Suprapubic skin (tissue), 4 donors: ENCODE measurements around the gene USP6NL. TPM values are rescaled to one million over a fixed set of nuclear protein-coding genes. Genes with fewer than 3 reads are reported as not detected.

ENCODE experiments used
- DNase-seq, 2 donors: peaks; one replicate each; pipeline ENCODE4 v3.0.0-alpha.2; 2019; ENCODE audit warnings: low spot score in 2 of 2
- H3K27ac ChIP-seq: fragments of 200-600 bp; sonication (generic); one replicate; pipeline ENCODE4 v1.5.1; 2019
- H3K27me3 ChIP-seq: fragments of 200-600 bp; sonication (generic); one replicate; pipeline ENCODE4 v1.5.1; 2019
- H3K36me3 ChIP-seq: fragments of 200-600 bp; sonication (generic); one replicate; pipeline ENCODE4 v1.5.1; 2019
- H3K4me1 ChIP-seq: fragments of 200-600 bp; sonication (generic); one replicate; pipeline ENCODE4 v1.5.1; 2019
- H3K4me3 ChIP-seq: fragments of 200-600 bp; sonication (generic); one replicate; pipeline ENCODE4 v1.5.1; 2019; ENCODE audit warnings: mild to moderate bottlenecking
- H3K9me3 ChIP-seq: fragments of 200-600 bp; sonication (generic); one replicate; pipeline ENCODE4 v1.5.1; 2019
- EP300 ChIP-seq: sonication (generic); formaldehyde crosslinking; IDR thresholded peaks from one replicate; pipeline ENCODE4 v1.6.1; 2017; ENCODE audit warnings: antibody characterized with exemption
- POLR2A ChIP-seq, 2 donors: fragments of 450-650 bp; IDR thresholded peaks; one replicate each; pipeline ENCODE4 v1.6.1; 2017; ENCODE audit warnings: antibody characterized with exemption in 2 of 2, mild to moderate bottlenecking in 2 of 2, moderate library complexity in 2 of 2
- POLR2AphosphoS5 ChIP-seq, 3 donors: sonication (generic); formaldehyde crosslinking; IDR thresholded peaks; one replicate each; pipeline ENCODE4 v1.6.1; 2017; ENCODE audit warnings: antibody characterized with exemption in 3 of 3
- WGBS: methylation state at CpG from one replicate; pipeline ENCODE4 v1.1.5; 2018; 5-methylcytosine and 5-hydroxymethylcytosine counted together
- total RNA-seq, 4 donors: library from RNA; depleted of rRNA; stranded (reverse); fragments of >200 nt; gene quantifications; one replicate each; pipeline ENCODE4 v1.1.0, GENCODE V29; 2016
- TF ChIP-seq, protein P1 (sequence below), 2 donors: fragments of 200-600 bp in 1 of 2; fragments of 450-650 bp in 1 of 2; sonication (generic) in 1 of 2; IDR thresholded peaks; one replicate each; pipeline ENCODE4 v1.5.1; 2016 to 2019; ENCODE audit warnings: antibody characterized with exemption in 2 of 2, mild to moderate bottlenecking in 1 of 2, moderate library complexity in 1 of 2

USP6NL gene
- 10 to 100 TPM; 23.2 to 33.8 (median 27.7) TPM for total RNA-seq

DNA sequence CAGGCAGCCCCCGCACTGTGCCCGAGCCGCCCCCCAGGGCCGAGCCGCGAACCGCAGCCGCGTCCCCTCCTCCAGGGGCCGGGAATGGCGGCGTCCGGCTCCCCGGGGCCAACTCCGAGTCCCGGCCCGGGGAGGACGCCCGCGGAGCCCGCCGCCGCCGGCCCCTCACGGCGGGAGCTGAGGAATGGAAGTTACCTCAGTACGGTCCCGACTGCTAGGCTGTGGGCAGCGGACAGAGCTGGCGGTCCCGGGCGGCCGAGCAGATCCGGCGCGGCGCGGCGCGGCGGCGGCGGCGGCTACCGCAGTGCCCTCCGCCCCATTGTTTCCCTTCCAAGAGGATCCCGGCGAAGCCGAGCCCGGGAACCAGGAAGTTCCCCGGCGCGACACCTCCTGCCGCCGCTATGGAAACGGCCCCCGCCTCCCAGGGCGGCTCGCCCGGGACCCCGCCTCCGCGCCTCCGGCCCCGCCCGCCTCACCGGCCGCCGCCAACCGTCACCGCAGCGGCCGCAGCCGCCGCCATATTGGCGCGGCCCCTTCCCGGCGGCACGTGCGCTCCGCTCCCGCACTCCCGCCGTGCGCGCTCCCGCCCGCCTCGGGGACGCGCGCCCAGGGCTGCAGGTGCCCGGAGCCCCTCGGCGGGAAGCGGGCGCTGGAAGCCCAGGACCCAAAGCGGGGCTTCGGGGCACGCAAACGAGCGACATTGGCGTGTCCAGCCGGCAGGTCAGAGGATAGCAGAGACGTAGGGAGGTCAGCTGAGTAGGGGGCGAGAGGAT is at the start of gene USP6NL:
Gene USP6NL (minus strand): TSS at position 403 of the 773 bp plus-strand sequence. CDS start 14,016 bp downstream, outside the sequence.
- TF ChIP-seq EP300 (no peak), POLR2A (IDR thresholded peaks at IDR 0.05) (peak in 1 of 2 donors; percentile 61), POLR2AphosphoS5 (IDR thresholded peaks at IDR 0.05) (no peak)
- Histone ChIP-seq H3K4me1 (peaks cover 29% of the 10 kb centered on the region), H3K27me3 (no peaks in the 10 kb centered on the region), H3K27ac (peak within 1 kb of the TSS; percentile 98), H3K9me3 (no peaks in the 10 kb centered on the region), H3K4me3 (peak within 1 kb of the TSS; percentile 99), H3K36me3 (no peaks in the 10 kb centered on the region)
- 2% methylated on average over 20 of the region's 107 CpGs for WGBS
- peak; percentile 88 to 91 for DNase-seq

DNA sequence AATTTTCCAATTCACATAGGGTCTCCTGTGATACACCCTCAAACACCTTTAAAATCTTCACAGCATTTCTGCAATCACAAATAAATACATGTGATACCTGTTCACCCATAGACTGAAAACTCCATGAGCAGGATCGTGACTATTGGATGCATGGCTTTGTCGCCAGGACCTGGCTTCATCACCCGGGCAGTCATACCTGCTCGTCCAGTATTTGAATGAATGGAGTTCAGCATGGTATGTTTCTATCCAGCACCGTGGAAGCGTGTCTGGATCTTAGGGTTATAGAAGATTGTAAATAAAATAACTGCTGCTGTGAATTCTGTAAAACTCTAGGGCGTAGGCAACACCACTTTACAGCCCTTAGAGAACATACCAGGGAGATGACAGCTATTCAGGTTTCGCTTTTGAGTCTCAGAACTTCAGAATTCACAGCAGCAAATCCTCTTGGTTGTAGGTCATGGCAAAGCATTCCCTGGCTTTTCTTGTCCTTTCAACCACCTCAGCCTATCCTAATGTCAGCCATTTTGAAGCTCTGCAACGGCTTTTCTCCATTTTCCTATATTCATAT is 47.4 kb upstream of the USP6NL start:
- Histone ChIP-seq H3K4me3 (no peak overlapping the region), H3K27ac (no peak overlapping the region), H3K27me3 (no peaks in the 10 kb centered on the region), H3K4me1 (peaks cover 11% of the 10 kb centered on the region), H3K9me3 (no peaks in the 10 kb centered on the region), H3K36me3 (no peaks in the 10 kb centered on the region)
- TF ChIP-seq POLR2AphosphoS5 (IDR thresholded peaks at IDR 0.05) (no peak), POLR2A (IDR thresholded peaks at IDR 0.05) (no peak), EP300 (no peak)
- TF ChIP-seq, protein P1, sequence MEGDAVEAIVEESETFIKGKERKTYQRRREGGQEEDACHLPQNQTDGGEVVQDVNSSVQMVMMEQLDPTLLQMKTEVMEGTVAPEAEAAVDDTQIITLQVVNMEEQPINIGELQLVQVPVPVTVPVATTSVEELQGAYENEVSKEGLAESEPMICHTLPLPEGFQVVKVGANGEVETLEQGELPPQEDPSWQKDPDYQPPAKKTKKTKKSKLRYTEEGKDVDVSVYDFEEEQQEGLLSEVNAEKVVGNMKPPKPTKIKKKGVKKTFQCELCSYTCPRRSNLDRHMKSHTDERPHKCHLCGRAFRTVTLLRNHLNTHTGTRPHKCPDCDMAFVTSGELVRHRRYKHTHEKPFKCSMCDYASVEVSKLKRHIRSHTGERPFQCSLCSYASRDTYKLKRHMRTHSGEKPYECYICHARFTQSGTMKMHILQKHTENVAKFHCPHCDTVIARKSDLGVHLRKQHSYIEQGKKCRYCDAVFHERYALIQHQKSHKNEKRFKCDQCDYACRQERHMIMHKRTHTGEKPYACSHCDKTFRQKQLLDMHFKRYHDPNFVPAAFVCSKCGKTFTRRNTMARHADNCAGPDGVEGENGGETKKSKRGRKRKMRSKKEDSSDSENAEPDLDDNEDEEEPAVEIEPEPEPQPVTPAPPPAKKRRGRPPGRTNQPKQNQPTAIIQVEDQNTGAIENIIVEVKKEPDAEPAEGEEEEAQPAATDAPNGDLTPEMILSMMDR (IDR thresholded peaks at IDR 0.05), result no peak
- WGBS, result 66% methylated on average over 9 of the region's 9 CpGs
- DNase-seq, result no peak

DNA sequence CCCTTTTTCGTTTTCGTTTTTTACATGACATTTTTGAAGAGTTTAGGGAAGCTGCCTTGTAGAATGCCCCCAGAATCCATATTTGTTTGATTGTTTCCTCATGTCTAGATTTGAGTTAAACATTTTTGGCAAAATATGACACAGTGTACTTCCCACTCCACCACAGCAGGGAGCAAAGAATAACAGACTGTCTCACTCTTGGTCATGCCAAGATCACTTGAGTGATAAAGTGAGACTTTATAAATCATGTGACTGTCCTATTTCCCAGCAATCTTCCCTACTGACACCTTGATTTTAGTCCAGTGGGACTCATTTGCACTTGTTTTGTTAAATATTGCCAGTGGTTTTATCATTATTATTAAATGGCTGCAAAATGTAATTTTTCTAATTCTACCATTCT is 44.4 kb upstream of the USP6NL start:
- Histone ChIP-seq H3K36me3 (no peaks in the 10 kb centered on the region), H3K4me3 (no peak overlapping the region), H3K9me3 (no peaks in the 10 kb centered on the region), H3K4me1 (peaks cover 6% of the 10 kb centered on the region), H3K27me3 (no peaks in the 10 kb centered on the region), H3K27ac (no peak overlapping the region)
- WGBS, result 53% methylated on average over 2 of the region's 2 CpGs
- no peak for TF ChIP-seq POLR2A (IDR thresholded peaks at IDR 0.05)
- TF ChIP-seq EP300, result no peak
- TF ChIP-seq, protein P1 (IDR thresholded peaks at IDR 0.05), result no peak
- TF ChIP-seq POLR2AphosphoS5 (IDR thresholded peaks at IDR 0.05), result no peak
- DNase-seq, result no peak

DNA sequence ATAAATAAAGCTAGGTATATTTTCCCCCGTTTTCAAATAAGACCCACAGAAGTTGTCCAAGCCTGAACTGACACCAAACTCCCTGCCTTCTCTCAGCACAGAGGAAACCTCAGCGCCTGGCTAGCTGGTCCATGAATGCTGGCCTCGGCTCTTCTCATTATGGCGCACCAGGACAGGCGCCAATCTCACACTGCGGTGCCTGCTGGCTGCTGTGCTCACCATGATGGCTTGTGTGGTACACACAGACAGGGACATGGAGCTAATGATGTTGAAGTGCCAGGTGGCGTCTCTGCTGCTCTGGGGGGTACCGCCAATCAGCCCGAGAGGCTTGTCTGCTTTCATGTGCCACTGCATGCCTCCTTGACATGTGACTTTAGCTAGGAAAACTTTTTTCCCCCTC is 43.2 kb upstream of the USP6NL start:
- Histone ChIP-seq H3K4me1 (peaks cover 6% of the 10 kb centered on the region), H3K27me3 (no peaks in the 10 kb centered on the region), H3K27ac (no peak overlapping the region), H3K36me3 (no peaks in the 10 kb centered on the region), H3K9me3 (no peaks in the 10 kb centered on the region), H3K4me3 (no peak overlapping the region)
- TF ChIP-seq, protein P1 (IDR thresholded peaks at IDR 0.05), result no peak
- TF ChIP-seq POLR2A (IDR thresholded peaks at IDR 0.05) (no peak), POLR2AphosphoS5 (IDR thresholded peaks at IDR 0.05) (no peak), EP300 (no peak)
- WGBS, result 87% methylated on average over 9 of the region's 9 CpGs
- DNase-seq, result no peak

DNA sequence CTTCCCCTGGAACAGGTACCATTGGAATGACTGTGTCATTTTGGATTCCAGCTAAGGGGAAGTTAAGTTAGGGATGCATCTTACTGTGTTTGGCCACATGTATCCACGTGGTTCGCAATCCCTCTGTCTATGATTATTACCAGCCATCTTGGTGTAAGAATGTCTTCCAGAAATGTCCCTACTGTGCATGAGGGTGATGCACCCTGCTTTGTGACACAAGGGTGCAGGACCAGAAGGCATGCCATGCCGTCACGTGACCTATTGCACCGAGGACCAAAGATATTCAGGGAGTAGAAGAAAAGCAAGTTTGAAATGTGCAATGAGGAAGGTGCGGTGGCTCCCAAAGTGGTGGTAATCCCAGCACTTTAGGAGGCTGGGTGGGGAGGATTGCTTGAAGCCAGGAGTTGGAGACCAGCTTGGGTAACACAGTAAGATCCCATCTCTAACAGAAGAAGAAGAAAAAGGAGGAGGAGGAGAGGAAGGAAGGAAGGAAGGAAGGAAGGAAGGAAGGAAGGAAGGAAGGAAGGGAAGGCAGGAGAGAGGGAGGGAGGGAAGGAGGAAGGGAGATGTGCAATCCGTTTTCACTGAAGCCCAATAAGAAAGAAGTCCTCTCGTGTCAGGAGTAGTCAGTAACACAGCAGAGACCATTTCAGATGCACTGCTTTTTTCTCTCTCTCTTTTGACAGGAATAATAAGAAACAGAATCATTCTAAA is 42.5 kb upstream of the USP6NL start:
- 82% methylated on average over 8 of the region's 8 CpGs for WGBS
- H3K27ac ChIP-seq, result no peak overlapping the region
- TF ChIP-seq EP300, result no peak
- TF ChIP-seq POLR2AphosphoS5 (IDR thresholded peaks at IDR 0.05), result no peak

DNA sequence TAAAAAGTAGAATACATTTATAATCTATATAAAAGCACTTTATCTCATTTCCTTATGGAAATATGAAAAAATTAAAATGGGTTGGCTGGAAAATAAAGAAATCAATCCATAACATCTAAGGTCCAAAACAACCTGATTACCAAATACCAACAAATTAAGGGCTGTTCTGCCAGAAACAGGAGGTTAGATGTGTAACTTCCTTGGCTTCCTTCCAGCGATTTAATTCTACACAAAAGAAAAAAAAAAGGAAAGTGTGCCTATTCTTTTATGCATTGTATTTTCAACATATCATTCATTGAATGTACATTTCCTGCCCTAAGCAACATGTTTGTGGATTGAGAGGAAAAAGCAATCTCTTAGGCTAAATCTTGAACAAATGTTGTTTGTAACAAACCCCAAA is 36.2 kb upstream of the USP6NL start:
- TF ChIP-seq POLR2A (IDR thresholded peaks at IDR 0.05) (no peak), POLR2AphosphoS5 (IDR thresholded peaks at IDR 0.05) (no peak), EP300 (no peak)
- TF ChIP-seq, protein P1 (IDR thresholded peaks at IDR 0.05), result no peak
- no peaks in the 10 kb centered on the region for H3K9me3 ChIP-seq
- no peak overlapping the region for H3K4me3 ChIP-seq
- peaks cover 2% of the 10 kb centered on the region for H3K27me3 ChIP-seq
- no peak overlapping the region for H3K27ac ChIP-seq
- DNase-seq, result no peak
- no peaks in the 10 kb centered on the region for H3K36me3 ChIP-seq
- no peaks in the 10 kb centered on the region for H3K4me1 ChIP-seq
- WGBS, result 41% methylated on average over 1 of the region's 1 CpG

More for the DNA sequence above, 42.5 kb upstream of the USP6NL start:
- no peak for DNase-seq
- no peak overlapping the region for H3K4me3 ChIP-seq
- H3K4me1 ChIP-seq, result peaks cover 6% of the 10 kb centered on the region
- H3K27me3 ChIP-seq, result no peaks in the 10 kb centered on the region
- H3K36me3 ChIP-seq, result no peaks in the 10 kb centered on the region
- no peaks in the 10 kb centered on the region for H3K9me3 ChIP-seq
